A549 treated with CpdA at 1 μM for 4 hours (cell line): ENCODE results near the gene C4orf54. TPM values are rescaled to one million over a fixed set of nuclear protein-coding genes. Genes with fewer than 3 reads are reported as not detected.

Experiments
- total RNA-seq: library from RNA; stranded (reverse); fragments of 200-300 nt; extraction: Qiagen RNA extraction; gene quantifications from 5 replicates; pipeline ENCODE4 v1.2.3, GENCODE V29; 2022; ENCODE audit warnings: low read depth

C4orf54 gene
- not detected in 5 replicates for total RNA-seq

GRCh38 chr4:99657798-99658197 lies at the start of gene C4orf54:
TSS of gene C4orf54 (minus strand) at chr4:99657828. CDS start at chr4:99654648, 3,180 bp downstream.

Other genes starting within 250 kb of the C4orf54 start
- not detected in 5 replicates for gene ADH7, start 222.5 kb downstream of the C4orf54 start, total RNA-seq
- gene C4orf17, start 146.8 kb downstream of the C4orf54 start, total RNA-seq, result not detected in 5 replicates
- gene TRMT10A, start 93.8 kb downstream of the C4orf54 start, total RNA-seq, result 4.1 to 6.6 TPM (median 4.7 TPM) in 5 replicates
- 0.06 TPM in 1 of 5 replicates, not detected in the others for gene MTTP, start 83.0 kb downstream of the C4orf54 start, total RNA-seq
- gene DAPP1, start 159.0 kb upstream of the C4orf54 start, total RNA-seq, result not detected in 5 replicates
- gene LAMTOR3, start 236.6 kb upstream of the C4orf54 start, total RNA-seq, result 25.7 to 35.3 TPM (median 27.0 TPM) in 5 replicates